DOHH2 (cell line): ENCODE results near the gene ARHGAP27.

Experiments
- CTCF ChIP-seq: fragments of 200-600 bp; sonication (generic); IDR thresholded peaks from one replicate; pipeline ENCODE4 v1.5.1; 2014; ENCODE audit warnings: antibody characterized with exemption, mild to moderate bottlenecking, low read depth, low read length; ENCODE audit not compliant: poor library complexity, severe bottlenecking
- EZH2phosphoT487 ChIP-seq: fragments of 200-600 bp; sonication (generic); IDR thresholded peaks from 2 replicates; pipeline ENCODE4 v1.6.1; 2017; ENCODE audit warnings: borderline replicate concordance, mild to moderate bottlenecking, antibody characterized with exemption, low read length, moderate library complexity, mixed read lengths

- TF ChIP-seq CTCF (no peak), EZH2phosphoT487 (no peak)
These were observed 58.2 kb downstream of the ARHGAP27 start for GRCh38 chr17:45374501-45374900.
